GM19452 (cell line): ENCODE data around the gene F2.
"Not testable (repeated sequence)": the region's sequence is repeated elsewhere in the genome, so short reads cannot be mapped to it uniquely, and the experiment has no call there.

Source experiments
- ATAC-seq: cut with Tn5 transposase; IDR thresholded peaks from one replicate; pipeline ENCODE4 v1.9.1; 2021; ENCODE audit not compliant: unreplicated experiment

The F2 gene

GRCh38 chr11:46717825-46718154, 1.2 kb upstream of the F2 start:
- ATAC-seq: not testable (repeated sequence)

DNA sequence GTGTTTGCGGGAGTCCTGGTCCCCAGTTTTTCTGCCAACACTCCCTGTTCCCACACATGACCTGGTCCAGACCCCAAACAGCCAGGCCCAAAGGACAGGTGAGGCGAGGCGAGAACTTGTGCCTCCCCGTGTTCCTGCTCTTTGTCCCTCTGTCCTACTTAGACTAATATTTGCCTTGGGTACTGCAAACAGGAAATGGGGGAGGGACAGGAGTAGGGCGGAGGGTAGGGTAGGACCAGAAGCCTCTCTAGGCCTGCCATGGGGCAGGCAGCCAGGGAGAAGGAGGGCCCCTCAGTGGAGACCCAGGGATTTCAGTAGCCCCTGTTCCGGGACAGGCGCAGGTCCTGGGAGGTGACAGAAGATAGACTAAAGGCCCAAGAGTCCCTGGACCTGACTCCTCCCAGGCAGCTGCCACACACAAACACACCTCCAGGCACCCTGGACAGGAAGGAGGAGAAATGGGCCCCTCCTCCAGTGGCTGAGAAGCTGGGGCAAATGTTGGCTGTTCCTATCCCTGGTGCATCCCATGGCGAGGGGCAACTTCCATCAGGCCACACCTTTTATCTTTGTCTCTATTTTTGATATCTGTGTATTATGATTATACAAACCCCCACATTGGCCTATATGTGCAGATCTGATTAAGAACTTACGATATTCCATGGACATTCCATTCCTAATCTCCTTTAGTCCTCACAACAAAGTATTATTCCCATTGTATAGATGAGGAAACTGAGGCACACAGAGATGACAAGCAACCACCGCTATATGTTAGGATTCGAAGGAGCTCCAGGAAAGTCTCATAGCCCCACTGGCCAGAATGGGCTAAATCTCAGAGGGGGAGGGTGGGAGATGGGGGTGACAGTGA, 626 bp upstream of the F2 start:
- no peak for ATAC-seq

GRCh38 chr11:46719543-46720218, 668 bp downstream of the F2 start:
- no peak for ATAC-seq

DNA sequence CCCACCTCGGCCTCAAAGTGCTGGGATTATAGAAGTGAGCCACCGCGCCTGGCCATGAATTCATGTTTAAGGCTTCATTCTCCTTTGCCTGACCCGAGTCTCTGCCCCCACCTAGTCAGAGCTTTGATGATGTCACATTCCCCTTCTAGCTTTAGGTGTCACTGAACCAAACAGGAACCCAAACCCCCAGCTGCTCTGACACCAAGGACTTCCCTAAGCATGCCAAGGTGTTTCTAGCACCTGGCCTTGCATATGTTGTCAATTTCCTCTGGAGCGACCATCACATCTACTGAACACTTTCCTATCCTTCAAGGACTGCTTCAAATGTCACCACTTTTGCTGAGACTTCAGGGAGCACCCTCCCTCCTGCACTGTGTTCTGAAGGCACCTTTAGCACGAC, 2.3 kb downstream of the F2 start:
- ATAC-seq: no peak

GRCh38 chr11:46722566-46723358, 3.7 kb downstream of the F2 start:
- ATAC-seq: no peak

- no peak for ATAC-seq
Observed at GRCh38 chr11:46723359-46723680, 4.3 kb downstream of the F2 start.

DNA sequence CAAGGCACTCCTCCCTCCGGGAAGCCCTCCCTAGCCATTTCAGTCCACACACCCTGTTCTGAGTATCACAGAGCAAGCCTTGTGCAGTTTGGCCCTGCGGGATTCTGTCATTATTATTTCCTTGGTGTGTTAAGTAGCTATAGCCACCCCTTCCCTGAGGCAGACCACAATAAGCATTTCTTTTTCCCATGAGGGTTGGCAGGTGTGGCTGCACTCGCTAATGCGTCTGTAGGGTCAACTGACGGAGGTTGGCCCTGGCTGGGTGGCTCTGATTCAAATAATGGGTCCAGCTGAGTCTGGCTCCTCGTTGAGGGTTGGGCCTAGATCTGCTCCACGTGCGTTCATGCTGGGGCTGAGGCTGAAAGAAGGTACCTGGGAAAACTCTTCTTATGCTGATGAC, 5.1 kb downstream of the F2 start:
- ATAC-seq: no peak

DNA sequence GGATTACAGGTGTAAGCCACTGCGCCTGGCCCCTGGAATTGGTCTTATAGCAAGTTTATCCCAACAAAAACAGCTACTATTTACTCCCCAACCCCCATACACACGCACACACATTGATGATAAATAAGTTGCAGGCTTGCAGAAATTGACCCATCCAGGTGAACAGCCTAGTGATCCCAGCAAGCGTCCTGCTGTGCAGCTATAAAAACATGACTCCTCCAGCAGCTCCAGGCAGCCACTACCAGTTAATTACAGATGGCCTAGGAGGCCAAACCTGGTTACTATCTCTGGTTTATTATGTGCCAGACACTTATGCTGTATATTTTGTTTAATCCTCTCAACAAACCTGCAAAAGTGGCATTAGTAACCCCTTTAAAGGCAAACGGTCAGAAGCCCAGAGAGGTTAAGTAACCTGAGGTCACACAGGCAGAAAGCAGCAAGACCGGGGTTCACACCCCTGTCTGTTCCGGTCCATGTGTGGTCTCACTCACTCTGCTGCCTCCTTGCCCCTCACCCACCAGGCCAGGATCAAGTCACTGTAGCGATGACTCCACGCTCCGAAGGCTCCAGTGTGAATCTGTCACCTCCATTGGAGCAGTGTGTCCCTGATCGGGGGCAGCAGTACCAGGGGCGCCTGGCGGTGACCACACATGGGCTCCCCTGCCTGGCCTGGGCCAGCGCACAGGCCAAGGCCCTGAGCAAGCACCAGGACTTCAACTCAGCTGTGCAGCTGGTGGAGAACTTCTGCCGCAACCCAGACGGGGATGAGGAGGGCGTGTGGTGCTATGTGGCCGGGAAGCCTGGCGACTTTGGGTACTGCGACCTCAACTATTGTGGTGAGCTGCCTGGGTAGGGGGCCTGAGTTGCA, 6.6 kb downstream of the F2 start:
- no peak for ATAC-seq

DNA sequence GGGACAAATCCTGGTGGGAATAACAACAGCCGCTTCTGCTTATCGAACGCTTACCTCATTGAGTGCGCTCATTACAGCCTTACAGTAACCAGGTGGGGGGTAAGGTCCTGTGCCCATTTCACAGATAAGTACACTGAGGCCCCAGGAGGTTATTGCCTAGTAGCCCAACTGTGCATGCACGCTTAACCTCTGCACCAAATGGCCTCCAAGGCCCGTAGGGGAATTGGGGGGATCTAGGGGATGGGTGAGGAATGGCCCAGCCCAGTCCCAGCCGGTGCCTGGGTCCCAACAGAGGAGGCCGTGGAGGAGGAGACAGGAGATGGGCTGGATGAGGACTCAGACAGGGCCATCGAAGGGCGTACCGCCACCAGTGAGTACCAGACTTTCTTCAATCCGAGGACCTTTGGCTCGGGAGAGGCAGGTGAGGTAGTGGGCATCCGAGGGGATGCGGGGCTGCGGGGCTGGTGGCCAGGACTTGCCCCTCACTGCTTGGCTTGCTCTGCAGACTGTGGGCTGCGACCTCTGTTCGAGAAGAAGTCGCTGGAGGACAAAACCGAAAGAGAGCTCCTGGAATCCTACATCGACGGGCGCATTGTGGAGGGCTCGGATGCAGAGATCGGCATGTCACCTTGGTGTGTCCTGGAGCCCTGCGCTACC, 7.3 kb downstream of the F2 start:
- no peak for ATAC-seq

- no peak for ATAC-seq
Observed at GRCh38 chr11:46727952-46728658, 9.1 kb downstream of the F2 start.

- no peak for ATAC-seq
Observed at GRCh38 chr11:46728659-46729040, 9.6 kb downstream of the F2 start.

GRCh38 chr11:46729110-46730027, 10.4 kb downstream of the F2 start:
- ATAC-seq: no peak

GRCh38 chr11:46731545-46731944, 12.5 kb downstream of the F2 start:
- no peak for ATAC-seq

DNA sequence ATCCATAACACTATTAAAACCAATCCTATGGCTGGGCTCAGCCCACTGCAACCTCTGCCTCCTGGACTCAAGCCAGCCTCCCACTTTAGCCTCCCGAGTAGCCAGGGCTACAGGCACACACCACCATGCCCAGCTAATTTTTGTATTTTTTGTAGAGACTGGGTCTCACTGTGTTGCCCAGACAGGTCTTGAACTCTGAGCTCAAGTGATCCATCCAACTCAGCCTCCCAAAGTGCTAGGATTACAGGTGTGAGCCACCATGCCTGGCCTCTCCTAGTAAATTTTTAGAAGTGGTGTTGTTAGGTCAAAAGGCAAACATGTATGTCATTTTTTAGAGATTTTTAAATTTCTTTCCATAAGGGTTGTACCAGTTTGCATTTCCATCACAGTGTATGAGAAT, 14.2 kb downstream of the F2 start:
- ATAC-seq: no peak

DNA sequence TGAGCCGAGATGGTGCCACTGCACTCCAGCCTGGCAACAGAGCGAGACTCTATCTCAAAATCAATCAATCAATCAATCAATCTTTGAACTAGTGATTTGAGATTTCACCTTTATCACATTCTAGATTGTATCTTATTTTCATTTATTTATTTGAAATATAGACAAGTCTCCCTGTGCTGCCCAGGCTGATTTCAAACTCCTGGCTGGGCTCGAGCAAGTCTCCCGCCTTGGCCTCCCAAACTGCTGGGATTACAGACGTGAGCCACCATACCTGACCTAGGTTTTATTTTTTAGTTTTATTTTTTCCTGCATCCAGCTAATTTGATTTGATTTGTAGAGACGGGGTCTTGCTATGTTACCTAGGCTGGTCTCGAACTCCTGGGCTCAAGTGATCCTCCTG, 17.1 kb downstream of the F2 start:
- ATAC-seq: no peak

DNA sequence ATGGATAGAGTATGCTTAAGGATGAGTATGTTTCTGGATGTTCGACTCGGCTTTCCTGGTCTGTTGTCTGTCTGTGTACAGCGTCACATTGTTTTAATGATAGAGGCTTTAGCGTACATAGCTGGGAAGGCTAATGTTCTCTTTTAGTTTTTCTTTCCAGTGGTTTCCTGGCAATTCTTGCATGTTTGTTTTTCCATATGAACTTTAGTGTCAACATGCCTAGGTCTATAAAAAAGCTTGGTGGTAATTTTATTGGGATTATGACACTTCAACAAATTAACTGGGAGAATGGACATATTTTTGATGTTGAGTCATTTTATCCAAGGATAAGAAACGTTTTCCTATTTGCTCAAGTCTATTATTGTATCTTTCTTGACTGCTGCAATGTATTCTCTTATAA, 17.6 kb downstream of the F2 start:
- ATAC-seq: no peak

- ATAC-seq: no peak
Observed at GRCh38 chr11:46737699-46738098, 18.7 kb downstream of the F2 start.

DNA sequence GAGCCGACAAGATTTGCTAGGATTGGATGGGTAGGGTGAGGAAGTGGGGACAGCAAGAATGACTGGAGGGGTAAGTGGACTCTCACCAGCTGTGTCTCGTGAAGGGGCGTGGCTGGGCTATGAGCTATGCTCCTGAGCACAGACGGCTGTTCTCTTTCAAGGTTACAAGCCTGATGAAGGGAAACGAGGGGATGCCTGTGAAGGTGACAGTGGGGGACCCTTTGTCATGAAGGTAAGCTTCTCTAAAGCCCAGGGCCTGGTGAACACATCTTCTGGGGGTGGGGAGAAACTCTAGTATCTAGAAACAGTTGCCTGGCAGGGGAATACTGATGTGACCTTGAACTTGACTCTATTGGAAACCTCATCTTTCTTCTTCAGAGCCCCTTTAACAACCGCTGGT, 19.9 kb downstream of the F2 start:
- no peak for ATAC-seq
